GM19438 (cell line): ENCODE data around the gene RSU1.
A peak's percentile ranks its signal among the peaks of the same experiment; 100 is the strongest.

Source experiments
- ATAC-seq: cut with Tn5 transposase; IDR thresholded peaks from one replicate; pipeline ENCODE4 v1.9.1; 2021; ENCODE audit warnings: low read depth; ENCODE audit not compliant: unreplicated experiment

RSU1 gene

DNA sequence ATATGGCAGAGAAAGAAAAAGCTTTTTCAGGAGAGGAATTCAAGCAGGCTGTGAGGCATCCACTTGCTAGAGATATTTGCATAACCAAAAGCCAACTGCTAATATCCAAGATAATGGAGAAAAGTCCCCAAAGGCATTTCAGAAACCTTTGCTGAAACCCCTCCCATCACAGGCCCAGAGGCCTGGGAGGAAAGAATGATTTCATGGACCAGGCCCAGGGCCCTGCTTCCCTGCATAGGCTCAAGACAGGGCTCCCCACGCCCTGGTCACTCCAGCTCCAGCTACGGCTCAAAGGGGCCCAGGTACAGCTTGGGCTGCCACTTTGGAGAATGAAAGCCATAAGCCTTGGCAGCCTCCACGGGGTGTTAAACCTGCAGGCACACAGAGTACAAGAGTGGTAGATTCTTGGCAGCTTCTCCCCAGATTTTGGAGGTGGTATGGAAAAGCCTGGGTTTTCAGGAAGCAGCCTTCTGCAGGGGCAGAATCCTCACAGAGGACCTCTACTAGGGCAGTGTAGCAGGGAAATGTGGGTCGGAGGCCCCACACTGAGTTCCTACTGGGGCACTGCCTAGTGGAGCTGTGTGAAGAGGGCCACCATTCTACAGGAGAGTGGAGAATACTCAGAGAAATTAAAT is 5.6 kb upstream of the RSU1 start:
- ATAC-seq: no peak

DNA sequence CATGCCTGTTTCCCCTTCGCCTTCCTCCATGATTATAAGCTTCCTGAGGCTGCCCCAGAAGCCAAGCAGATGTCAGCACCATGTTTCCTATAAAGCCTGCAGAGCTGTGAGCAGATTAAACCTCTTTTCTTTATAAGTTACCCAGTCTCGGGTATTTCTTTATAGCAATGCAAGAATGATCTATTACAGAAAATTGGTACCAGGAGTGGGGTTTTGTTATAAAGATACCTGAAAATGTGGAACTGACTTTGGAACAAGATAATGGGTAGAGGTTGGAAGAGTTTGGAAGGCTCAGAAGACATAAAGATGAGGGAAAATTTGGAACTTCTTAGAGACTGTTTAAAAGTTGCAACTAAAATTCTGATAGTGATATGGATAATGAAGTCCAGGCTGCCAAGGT is 4.8 kb upstream of the RSU1 start:
- no peak for ATAC-seq

DNA sequence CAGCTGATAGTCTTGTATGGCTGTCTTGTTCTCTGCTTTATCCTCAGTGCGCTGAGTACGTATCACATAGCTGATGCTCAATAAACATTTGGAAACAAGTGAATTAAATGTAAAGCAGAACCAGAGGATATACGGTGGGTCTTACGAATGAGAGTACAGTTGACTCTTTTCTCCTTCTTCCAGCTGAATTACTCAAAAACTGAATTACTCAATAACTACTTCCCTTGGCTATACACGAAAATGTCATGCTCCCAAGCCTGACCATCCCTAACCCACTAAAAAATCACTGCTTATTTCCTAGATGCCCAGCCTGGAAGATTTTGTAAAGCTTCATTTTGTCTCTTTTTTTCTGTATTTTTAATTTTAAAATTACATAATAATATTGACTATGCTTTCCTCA is 3.2 kb upstream of the RSU1 start:
- no peak for ATAC-seq

DNA sequence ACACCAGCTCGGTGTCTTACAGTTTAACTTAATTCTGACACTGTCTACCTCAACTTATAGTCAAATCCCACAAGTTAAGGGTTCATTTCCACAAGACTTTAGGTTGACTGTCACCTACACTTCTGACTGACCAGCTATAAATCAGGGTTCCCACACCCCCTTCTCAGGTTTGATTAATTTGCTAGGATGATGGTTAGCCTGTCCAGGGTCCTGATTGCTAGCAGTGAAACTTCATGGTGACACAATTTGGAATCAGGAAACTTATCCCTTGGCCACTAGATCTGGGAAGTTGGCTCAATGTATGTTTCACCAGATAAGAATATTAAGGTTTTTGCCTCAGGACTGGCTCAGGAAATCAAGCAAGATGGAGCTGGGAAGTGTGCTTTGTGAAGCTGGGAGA is 2.8 kb upstream of the RSU1 start:
- ATAC-seq: no peak

DNA sequence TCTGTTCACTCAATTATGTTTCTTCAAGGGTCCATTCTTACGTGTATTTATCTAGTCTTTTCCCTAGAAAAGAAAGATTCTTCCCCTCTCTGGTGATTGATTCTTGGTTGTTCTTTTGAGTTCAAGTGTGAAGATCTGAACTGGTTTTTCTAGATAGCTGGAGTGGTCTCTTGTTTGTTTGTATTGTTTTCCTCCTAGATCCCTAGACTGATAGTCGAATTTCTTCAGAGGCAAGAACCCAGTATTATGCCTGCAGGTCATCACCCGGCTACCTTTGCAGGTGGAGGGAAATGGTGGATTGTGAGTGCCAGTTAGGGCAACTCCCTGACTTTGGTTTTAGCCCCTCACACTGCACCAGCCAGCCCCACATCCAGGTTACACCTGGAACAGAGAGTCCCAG is 2.2 kb upstream of the RSU1 start:
- no peak for ATAC-seq

DNA sequence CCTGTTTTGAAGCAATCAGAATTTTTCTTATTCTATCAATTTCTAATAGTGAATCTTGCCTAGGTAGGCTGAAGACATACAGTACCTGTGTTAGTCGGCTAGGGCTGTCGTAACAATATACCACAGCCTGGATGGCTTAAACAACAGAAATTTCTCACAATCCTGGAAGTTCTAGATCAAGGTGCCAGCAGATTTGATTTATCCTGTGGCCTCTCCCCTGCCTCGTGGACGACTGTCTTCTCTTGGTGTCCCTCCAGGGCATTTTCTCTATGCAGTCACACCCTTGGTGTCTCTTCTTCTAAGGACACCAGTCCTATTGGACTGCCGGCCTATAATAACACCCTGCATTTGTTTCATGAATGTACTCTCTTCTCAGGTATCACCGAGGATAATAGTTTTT is 1.8 kb upstream of the RSU1 start:
- ATAC-seq: no peak

DNA sequence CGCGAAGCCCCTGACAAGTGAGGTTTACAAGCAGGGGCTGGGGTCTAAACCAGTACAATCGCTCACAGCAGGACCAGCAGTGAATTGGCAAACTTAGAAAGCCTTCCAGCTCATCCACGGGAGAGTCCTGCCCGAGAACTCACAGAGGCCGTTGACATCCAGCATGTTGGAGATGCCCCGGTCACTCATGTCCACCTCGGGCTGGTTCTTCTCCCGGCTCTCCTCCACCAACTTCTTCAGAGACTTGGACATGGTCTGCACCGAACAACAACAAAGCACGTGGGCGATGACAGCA is 447 bp downstream of the RSU1 start:
- no peak for ATAC-seq

DNA sequence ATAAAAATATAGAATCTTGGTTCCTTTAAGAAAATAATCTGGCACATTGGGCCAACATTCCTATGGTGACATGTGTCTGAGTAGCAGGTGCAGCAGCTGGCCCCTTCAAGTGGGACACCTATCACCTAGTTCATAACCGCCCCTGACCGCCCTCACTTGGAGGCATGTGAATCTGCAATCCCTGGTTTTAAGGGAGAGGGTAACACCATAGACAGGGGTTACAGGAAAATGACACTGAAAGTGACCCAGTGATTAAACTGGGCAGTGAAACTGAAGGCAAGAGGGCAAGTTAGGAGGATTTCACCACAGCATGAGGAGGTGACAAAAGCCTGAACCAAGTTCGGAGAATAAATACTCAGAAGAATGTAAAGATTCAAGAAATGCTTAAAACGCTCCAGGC is 1.1 kb downstream of the RSU1 start:
- ATAC-seq: no peak

DNA sequence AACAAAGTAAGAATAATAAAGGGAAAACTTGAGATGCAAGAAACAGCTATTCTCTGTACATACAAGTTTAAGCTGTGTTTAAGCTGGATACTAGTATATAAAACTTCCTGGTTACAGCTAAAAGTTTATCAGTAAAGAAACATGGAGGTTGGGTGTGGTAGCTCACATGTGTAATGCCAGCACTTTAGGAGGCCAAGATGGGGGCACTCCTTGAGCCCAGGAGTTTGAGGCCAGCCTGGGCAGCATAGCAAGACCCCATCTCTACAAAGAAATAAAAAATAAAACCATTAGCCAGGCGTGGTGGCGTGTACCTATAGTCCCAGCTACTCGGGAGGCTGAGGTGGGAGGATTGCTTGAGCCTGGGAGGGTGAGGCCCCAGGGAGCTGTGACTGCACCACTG is 3.2 kb downstream of the RSU1 start:
- ATAC-seq: no peak

DNA sequence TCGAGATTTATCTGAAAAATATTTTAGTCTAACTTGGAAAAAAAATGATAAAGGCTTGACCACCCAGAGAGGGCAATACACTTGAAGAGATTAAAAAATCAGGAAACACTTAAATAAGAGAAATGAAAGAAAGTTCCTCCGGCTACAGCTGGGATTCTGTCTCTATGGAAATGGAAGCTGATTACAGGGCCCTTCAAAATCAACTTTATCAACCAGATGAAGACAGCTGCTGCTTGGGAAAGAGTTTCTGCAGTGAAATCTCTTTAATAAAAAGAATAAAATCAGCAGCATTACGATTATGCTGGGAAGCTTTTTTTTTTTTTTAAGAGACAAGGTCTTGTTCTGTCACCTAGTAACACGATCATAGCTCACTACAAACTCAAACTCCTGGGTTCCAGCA is 4.5 kb downstream of the RSU1 start:
- no peak for ATAC-seq

DNA sequence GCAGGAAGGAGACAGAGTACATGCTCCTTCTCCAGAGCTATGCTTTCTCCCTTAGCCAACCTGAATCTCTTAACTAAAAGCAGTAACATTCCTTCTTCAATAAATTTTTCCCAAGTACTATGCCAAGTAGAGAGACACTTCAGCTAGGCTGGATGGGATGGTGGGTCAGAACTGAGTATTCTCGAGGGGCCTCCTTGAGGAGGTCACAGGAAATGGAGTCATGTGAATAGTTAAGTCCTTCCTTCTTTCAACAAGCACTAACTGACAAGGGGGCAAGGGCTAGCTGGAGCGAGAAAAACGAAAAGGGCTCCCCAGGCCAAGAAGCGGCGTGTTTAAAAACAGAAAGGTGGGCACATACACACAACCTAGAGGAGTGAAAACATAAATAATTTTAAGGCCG is 5.5 kb downstream of the RSU1 start:
- no peak for ATAC-seq

DNA sequence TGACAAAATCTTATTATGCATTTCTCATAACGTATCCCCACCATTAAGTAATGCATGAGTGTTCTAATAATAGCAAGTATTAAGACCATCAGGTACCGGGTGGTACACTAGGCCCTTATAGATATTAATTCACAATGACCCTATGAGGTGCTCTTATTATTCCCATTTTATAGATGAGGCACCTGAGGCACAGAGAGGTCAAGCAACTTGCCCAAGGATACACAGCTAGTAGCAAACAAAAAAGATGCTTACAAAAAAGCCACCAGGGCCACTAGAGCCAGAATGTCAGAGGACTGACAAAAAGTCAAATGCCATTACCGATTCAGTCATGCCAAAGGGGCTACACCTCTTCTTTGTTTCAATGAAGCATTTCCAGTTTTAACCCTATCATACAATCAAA is 5.9 kb downstream of the RSU1 start:
- no peak for ATAC-seq

DNA sequence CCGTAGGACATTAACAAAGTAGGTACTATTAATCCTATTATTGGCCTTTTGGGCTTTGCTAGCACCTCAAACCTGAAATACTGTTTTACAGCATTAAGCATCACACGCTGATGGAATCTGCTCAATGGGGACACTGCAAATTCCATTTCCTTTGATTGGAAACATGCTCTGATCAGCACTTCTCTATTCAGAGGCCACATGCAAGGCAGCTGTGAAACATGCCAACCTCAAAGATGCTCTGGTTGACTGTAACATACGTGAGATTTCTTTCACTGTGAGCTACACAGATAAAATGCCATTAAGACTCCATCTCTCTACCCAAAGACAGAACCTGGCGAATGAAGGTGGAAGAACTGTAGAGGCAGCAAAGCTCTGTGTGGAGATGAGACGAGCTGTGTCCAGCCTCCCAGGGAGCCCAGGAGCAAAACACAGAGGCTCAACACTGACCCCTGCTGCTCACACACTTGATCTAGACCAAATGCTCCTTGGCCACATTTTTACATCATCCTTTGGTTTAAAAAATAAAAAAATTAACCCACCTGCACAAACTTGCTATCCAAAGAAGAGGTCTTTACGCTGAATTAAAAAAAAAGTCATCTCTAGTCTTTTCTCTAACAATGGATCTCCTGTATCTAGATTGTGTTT is 8.0 kb downstream of the RSU1 start:
- ATAC-seq: peak; percentile 67

DNA sequence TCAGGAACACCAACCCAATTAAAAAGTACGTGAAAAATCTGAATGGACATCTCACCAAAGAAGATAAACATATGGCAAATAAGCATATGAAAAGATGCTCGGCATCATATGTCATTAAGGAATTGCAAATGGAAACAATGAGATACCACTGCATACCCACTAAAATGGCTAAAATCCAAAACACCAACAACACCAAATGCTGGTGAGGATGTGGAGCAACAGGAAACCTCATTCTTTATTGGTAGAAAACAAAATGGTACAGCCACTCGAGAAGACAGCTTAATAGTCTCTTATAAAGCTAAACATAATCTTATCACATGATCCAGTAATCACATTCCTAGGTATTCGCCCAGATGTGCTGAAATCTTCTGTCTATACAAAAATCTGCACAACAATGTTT is 13.1 kb downstream of the RSU1 start:
- ATAC-seq: no peak

DNA sequence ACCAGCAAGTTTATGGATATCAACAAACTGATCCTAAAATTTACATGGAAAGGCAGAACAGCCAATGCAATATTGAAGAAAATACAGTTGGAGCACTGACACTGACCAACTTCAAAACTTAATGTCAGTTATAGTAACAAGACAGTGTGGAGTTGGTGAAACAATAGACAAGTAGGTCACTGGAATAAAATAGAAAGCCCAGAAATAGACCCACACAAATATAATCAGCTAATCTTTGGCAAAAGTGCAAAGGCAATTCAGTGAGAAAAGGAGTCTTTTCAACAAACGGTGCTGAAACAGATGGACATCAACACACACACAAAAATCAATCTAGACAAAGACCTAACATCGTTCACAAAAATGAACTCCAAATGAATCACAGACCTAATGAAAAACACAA is 13.8 kb downstream of the RSU1 start:
- no peak for ATAC-seq

DNA sequence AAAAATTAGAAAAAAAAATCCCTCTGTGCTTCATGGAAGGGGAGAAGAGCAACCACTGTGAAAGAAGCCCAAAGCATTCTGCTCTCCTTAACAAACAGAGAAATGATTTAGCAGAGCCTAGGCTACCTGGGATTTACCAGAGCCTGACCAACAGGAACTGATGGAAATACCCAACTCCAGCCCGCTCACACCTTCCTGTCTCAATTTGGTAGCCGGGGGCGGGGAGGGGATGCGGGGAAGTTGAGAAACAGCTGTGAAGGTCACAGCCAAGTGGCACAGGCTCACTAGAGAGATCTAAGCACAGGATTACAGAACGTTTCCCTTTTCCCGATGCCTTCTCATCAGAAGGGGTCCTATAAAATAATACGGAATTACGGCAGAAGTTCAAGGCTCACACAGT is 17.6 kb downstream of the RSU1 start:
- peak; percentile 55 for ATAC-seq

DNA sequence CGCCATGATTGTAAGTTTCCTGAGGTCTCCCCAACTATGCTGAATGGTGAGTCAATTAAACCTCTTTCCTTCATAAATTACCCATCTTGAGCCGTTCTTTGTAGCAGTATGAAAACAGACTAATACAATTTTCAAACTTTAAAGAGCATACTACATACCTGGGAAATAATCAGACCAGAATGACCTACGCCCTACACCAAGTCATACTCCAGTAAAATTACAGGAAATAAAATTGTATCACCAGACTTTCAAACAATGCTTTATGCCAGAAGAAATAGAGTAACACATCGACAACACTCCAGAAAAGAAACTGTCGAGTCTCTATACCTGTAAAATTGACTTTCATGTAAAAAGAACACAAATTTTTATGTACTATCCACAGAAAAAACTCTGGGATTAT is 18.7 kb downstream of the RSU1 start:
- ATAC-seq: no peak

DNA sequence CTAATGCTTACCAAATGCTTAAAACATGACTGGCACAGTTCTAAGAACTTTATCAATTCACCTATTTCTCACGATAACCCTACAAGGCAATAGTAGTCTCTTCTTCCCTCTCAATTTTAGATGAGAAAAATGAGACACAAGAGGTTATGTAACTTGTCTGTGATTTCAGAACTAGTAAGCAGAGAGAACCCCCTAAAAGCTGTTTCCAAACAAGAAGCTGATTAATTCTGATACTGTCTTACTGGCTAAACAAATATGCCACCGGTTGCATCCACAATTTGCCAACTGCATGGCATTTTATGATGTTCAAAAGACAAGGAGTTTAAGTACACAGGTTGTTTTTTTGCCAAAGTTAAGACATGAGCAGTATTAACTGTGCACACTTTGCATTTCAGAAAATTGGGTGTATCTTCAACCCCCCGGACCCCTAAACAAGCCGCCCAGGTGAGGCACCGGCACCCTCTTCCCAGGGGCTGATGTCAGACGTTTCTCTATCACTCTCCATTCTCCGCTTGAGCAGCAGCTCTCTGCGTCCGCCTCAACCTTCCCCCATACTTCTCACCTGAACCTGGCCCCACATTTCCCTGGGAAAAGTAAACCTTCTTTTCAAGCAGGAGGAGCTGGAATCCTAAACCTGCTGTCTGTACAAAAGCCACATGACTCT is 21.7 kb downstream of the RSU1 start:
- ATAC-seq: no peak

DNA sequence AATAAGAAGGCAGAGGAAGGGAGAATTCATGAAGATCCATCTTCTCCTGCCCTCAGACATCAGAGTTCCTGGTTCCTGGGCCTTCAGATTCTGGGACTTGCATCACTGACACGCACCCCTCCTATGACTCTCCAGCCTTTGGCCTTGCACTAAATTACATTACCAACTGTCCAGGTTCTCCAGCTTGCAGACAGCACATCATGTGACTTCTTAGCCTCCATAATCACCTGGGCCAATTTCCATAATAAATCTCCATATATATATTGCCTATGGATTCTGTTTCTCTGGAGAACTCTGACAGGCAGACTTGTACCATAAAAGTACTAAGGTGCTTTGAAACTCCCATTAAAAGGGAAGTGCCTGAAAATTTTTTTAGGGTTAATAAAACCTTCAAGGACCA is 23.2 kb downstream of the RSU1 start:
- no peak for ATAC-seq

DNA sequence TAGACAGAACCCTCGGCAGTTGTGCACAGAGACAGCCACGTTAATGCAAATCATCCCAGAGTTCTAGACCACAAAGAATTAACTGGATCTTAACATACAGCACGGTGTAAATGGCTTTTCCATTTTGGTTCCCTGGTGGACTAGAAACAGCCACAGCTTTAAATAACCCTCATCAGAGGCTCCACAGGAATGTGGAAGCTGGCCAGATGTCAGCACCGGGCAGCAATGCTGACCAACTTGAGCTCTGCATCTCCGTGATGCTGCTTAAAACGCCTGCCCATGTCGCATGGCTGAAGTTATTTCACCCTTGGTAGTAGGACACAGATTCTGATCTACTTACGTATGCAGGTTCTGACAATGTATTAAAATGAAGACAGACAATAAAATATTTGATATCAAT is 24.5 kb downstream of the RSU1 start:
- ATAC-seq: no peak

DNA sequence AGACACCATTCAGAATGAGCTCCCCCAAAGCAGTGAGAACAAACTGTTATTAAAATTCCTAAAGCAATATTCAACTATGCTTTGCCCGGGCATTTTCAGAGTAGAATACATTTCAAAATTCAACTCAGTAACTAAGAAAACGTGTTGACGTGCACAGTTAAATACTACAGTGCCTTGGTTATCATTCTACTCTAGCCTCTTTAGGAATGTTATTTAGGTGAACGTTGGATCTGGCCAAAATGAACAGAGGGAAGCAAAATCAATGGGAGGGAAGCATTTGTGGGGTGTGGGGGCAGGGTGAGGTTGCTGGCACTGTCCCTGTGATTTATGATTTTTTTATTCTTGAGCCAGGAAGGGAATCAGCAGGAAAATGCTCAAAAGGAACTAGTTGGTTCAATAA is 27.5 kb downstream of the RSU1 start:
- ATAC-seq: no peak

DNA sequence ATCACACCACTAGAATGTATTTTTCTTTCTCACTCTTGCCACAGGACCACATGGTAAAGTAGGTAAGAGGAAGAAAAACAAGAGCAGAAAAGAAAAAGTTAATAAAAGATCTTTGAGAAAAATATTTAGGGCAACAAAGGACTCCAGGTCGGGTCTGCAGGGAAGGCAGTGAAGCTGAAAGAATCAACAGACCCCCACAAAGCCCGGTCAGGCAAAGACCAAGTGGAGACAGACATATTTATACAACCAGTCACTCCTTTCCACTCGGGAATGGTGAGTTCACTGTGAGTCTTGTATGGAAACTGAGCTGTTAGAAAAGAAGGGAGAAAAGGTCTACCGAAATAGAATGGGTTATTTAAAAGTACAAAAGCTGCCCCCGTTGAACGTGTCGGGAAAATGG is 28.0 kb downstream of the RSU1 start:
- no peak for ATAC-seq

DNA sequence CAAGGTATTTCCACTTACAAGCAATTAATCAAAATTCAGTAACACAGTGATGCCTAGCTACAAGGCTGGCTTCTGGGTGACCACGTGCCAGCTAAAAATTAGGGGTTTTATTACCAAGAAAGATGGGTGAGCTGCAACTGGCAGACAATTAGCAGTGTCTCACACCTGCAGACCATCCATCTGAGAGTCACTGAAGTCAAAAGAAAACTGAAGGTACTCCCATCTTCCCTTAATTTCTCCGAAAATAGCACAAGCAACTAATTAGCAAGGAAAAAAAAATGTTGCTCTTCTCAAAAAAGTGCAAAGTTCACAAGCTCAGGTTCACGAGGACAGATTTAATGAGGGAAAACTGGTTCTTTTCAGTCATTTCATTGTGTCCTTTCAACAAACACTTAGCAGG is 28.4 kb downstream of the RSU1 start:
- no peak for ATAC-seq
